GM23338 (cell line): ENCODE measurements around the gene SEC61A1. TPM values are rescaled to one million over a fixed set of nuclear protein-coding genes. Genes with fewer than 3 reads are reported as not detected.

Experiments
- ATAC-seq: fragments of 200-7000 bp; cut with Tn5 transposase; 3 replicates; pipeline ENCODE4 v1.9.1; 2020
- DNase-seq: peaks from one replicate; pipeline ENCODE4 v3.0.0-alpha.2; 2015; ENCODE audit warnings: low spot score
- H2AFZ ChIP-seq: fragments of 200-600 bp; sonication (generic); 2 replicates; pipeline ENCODE4 v1.8.0; 2016; ENCODE audit warnings: antibody characterized with exemption, mild to moderate bottlenecking, moderate library complexity
- H3F3A ChIP-seq: fragments of 200-600 bp; sonication (generic); replicated peaks from 2 replicates; pipeline ENCODE4 v1.8.0; 2017; ENCODE audit warnings: antibody characterized with exemption, mixed run types, low read depth
- H3K27ac ChIP-seq: fragments of 200-600 bp; sonication (generic); 2 replicates; pipeline ENCODE4 v1.6.1; 2016; ENCODE audit warnings: low read depth
- H3K27me3 ChIP-seq: fragments of 200-600 bp; sonication (generic); 2 replicates; pipeline ENCODE4 v1.8.0; 2016; ENCODE audit warnings: mild to moderate bottlenecking, mixed run types, moderate library complexity; ENCODE audit not compliant: insufficient read depth
- H3K36me3 ChIP-seq: fragments of 200-600 bp; sonication (generic); 2 replicates; pipeline ENCODE4 v1.8.0; 2016; ENCODE audit warnings: mild to moderate bottlenecking; ENCODE audit not compliant: insufficient read depth
- H3K4me1 ChIP-seq: fragments of 200-600 bp; sonication (generic); 2 replicates; pipeline ENCODE4 v1.8.0; 2016; ENCODE audit warnings: mild to moderate bottlenecking, moderate library complexity; ENCODE audit not compliant: insufficient read depth
- H3K4me2 ChIP-seq: fragments of 200-600 bp; sonication (generic); 2 replicates; pipeline ENCODE4 v1.7.1; 2017; ENCODE audit warnings: mixed run types
- H3K4me3 ChIP-seq: fragments of 200-600 bp; sonication (generic); 2 replicates; pipeline ENCODE4 v1.6.1; 2016; ENCODE audit warnings: mixed run types
- H3K79me2 ChIP-seq: fragments of 200-600 bp; sonication (generic); replicated peaks from 2 replicates; pipeline ENCODE4 v1.8.0; 2017; ENCODE audit warnings: mild to moderate bottlenecking; ENCODE audit not compliant: insufficient read depth
- H3K9me2 ChIP-seq: fragments of 200-600 bp; sonication (generic); 2 replicates; pipeline ENCODE4 v1.8.0; 2017; ENCODE audit not compliant: insufficient read depth
- H4K20me1 ChIP-seq: fragments of 200-600 bp; sonication (generic); replicated peaks from 2 replicates; pipeline ENCODE4 v1.8.0; 2017; ENCODE audit warnings: mild to moderate bottlenecking; ENCODE audit not compliant: insufficient read depth
- H3K27ac Mint-ChIP-seq: 2 replicates; pipeline ENCODE4 v1.8.0; 2020; ENCODE audit warnings: inconsistent platforms, mild to moderate bottlenecking, moderate library complexity, mixed read lengths
- H3K27me3 Mint-ChIP-seq: 3 replicates; pipeline ENCODE4 v1.8.0; 2022; ENCODE audit warnings: low read depth, mild to moderate bottlenecking, moderate library complexity, mixed read lengths, inconsistent platforms; ENCODE audit not compliant: insufficient read depth, poor library complexity
- H3K36me3 Mint-ChIP-seq: 3 replicates; pipeline ENCODE4 v1.8.0; 2021; ENCODE audit warnings: low read depth, mild to moderate bottlenecking, inconsistent platforms, moderate library complexity, mixed read lengths
- H3K4me1 Mint-ChIP-seq: 3 replicates; pipeline ENCODE4 v1.8.0; 2020; ENCODE audit warnings: mild to moderate bottlenecking, inconsistent platforms, mixed read lengths
- H3K4me3 Mint-ChIP-seq: 3 replicates; pipeline ENCODE4 v1.8.0; 2021; ENCODE audit warnings: moderate library complexity, mild to moderate bottlenecking, inconsistent platforms, mixed read lengths
- H3K9me3 Mint-ChIP-seq: 3 replicates; pipeline ENCODE4 v1.8.0; 2020; ENCODE audit warnings: moderate library complexity, mild to moderate bottlenecking, inconsistent platforms, mixed read lengths
- CREB1 ChIP-seq: fragments of 250-450 bp; sonication (Bioruptor Pico); IDR thresholded peaks from 2 replicates; pipeline ENCODE4 v1.5.0; 2020; ENCODE audit warnings: low read depth, mild to moderate bottlenecking, moderate library complexity
- EZH2 ChIP-seq: fragments of 200-600 bp; sonication (generic); IDR thresholded peaks from one replicate; pipeline ENCODE4 v1.8.0; 2017; ENCODE audit warnings: antibody characterized with exemption, mild to moderate bottlenecking, low read depth; ENCODE audit not compliant: unreplicated experiment
- EZH2phosphoT487 ChIP-seq: fragments of 200-600 bp; sonication (generic); IDR thresholded peaks from one replicate; pipeline ENCODE4 v1.8.1; 2018; ENCODE audit warnings: antibody characterized with exemption; ENCODE audit not compliant: unreplicated experiment
- JUNB ChIP-seq: IDR thresholded peaks from one replicate; pipeline ENCODE4 v1.6.1; 2016; ENCODE audit warnings: antibody characterized with exemption; ENCODE audit not compliant: unreplicated experiment
- NANOG ChIP-seq: IDR thresholded peaks from 2 replicates; pipeline ENCODE4 v1.6.1; 2016; ENCODE audit warnings: antibody characterized with exemption, borderline replicate concordance
- POLR2AphosphoS5 ChIP-seq: IDR thresholded peaks from 2 replicates; pipeline ENCODE4 v1.6.1; 2016; ENCODE audit warnings: antibody characterized with exemption, low read depth
- STAT1 ChIP-seq: IDR thresholded peaks from one replicate; pipeline ENCODE4 v1.6.1; 2016; ENCODE audit warnings: antibody characterized with exemption; ENCODE audit not compliant: unreplicated experiment
- ZNF114 ChIP-seq: fragments of 250-450 bp; sonication (Bioruptor Pico); IDR thresholded peaks from 2 replicates; pipeline ENCODE4 v1.5.0; 2020; ENCODE audit warnings: mild to moderate bottlenecking, moderate library complexity
- ZNF331 ChIP-seq: fragments of 250-450 bp; sonication (Bioruptor Pico); IDR thresholded peaks from 2 replicates; pipeline ENCODE4 v1.5.0; 2020; ENCODE audit warnings: low read depth, mild to moderate bottlenecking, moderate library complexity
- polyA plus RNA-seq: library from polyadenylated mRNA; unstranded; fragments of >200 nt; fragmentation: Nextera tagmentation; extraction: Ambion mirVana; gene quantifications from 2 replicates; pipeline ENCODE4 v1.2.1, GENCODE V29; 2016
- total RNA-seq: library from RNA; depleted of rRNA; stranded (reverse); fragments of >200 nt; shearing (Covaris generic); gene quantifications from 2 replicates; pipeline ENCODE4 v1.2.3, GENCODE V29; 2014
- TF ChIP-seq, protein P1 (sequence below), 2 experiments: fragments of 200-600 bp in 1 of 2; sonication (generic) in 1 of 2; conservative IDR thresholded peaks; 2 replicates each; pipeline versions ENCODE4 v1.5.1 to v1.6.1; 2016 to 2017; ENCODE audit warnings: antibody characterized with exemption in 2 of 2, low read depth in 2 of 2, mild to moderate bottlenecking in 2 of 2, moderate library complexity in 1 of 2
- TF ChIP-seq, protein P2 (sequence below): IDR thresholded peaks from one replicate; pipeline ENCODE4 v1.6.1; 2018; ENCODE audit warnings: antibody characterized with exemption; ENCODE audit not compliant: unreplicated experiment
- TF ChIP-seq, protein P3 (sequence below): fragments of 250-450 bp; sonication (Bioruptor Pico); IDR thresholded peaks from 2 replicates; pipeline ENCODE4 v1.5.0; 2020; ENCODE audit warnings: mild to moderate bottlenecking, moderate library complexity
- TF ChIP-seq, protein P4 (sequence below): IDR thresholded peaks from 2 replicates; pipeline ENCODE4 v1.6.1; 2016; ENCODE audit warnings: antibody characterized with exemption

Gene SEC61A1
- total and polyA plus RNA-seq, 2 experiments from 2014 or later = 44.8 to 184 TPM

DNA sequence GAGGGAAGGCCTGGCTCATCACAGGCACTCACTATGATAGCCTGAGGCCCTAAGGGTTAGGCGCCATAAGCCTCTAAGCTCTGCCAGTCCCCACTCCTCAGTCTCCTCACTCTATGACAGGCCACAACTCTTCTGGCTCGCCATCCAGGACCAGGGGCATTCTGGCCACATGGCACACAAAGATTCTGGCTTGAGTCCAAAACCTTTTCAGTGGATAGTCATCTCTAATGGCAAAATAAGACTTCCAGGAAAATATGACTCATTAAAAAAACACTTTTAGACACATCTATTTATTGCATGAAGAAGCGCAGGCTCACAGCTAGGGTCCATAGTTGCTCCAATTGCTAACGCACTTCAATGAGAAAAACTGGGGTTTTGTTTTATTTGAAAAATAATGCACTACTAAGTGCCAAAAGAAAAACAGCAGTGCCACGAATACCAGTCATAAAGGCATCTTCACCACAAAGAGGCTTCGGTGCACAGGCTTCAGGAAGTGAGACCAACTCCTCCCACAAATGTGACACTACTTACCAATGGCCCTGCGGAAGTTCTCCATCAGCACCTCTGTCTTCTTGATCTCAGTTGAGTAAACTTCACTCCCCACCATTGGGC lies 60.2 kb downstream of the SEC61A1 start:
- peaks cover 85% of the 10 kb centered on the region for H3K36me3 Mint-ChIP-seq
- no peak overlapping the region for H3K4me2 ChIP-seq

More for the DNA sequence above, 60.2 kb downstream of the SEC61A1 start:
- Mint-ChIP-seq H3K4me3 (no peak overlapping the region), H3K4me1 (peaks cover 8% of the 10 kb centered on the region; the same call in 2 of the 3 replicates), H3K27me3 (no peaks in the 10 kb centered on the region), H3K9me3 (no peaks in the 10 kb centered on the region), H3K27ac (no peak overlapping the region)
- no peaks in the 10 kb centered on the region for H3F3A ChIP-seq
- no peaks in the 10 kb centered on the region for H3K9me2 ChIP-seq
- H3K4me3 ChIP-seq = no peak overlapping the region
- no peak overlapping the region for H2AFZ ChIP-seq
- H3K79me2 ChIP-seq = peaks cover 88% of the 10 kb centered on the region
- no peak for DNase-seq
- peaks cover 51% of the 10 kb centered on the region for H4K20me1 ChIP-seq
- peaks cover 71% of the 10 kb centered on the region for H3K36me3 ChIP-seq
- H3K4me1 ChIP-seq = no peaks in the 10 kb centered on the region; the same call in 1 of the 2 replicates
- H3K27ac ChIP-seq = no peak overlapping the region
- no peak for ATAC-seq
- H3K27me3 ChIP-seq = no peaks in the 10 kb centered on the region
- TF ChIP-seq ZNF331 (no peak), POLR2AphosphoS5 (no peak), EZH2phosphoT487 (no peak), JUNB (no peak), NANOG (no peak), EZH2 (no peak), CREB1 (CRISPR knock-in tag) (no peak), ZNF114 (no peak), STAT1 (no peak)
- TF ChIP-seq, protein P1, sequence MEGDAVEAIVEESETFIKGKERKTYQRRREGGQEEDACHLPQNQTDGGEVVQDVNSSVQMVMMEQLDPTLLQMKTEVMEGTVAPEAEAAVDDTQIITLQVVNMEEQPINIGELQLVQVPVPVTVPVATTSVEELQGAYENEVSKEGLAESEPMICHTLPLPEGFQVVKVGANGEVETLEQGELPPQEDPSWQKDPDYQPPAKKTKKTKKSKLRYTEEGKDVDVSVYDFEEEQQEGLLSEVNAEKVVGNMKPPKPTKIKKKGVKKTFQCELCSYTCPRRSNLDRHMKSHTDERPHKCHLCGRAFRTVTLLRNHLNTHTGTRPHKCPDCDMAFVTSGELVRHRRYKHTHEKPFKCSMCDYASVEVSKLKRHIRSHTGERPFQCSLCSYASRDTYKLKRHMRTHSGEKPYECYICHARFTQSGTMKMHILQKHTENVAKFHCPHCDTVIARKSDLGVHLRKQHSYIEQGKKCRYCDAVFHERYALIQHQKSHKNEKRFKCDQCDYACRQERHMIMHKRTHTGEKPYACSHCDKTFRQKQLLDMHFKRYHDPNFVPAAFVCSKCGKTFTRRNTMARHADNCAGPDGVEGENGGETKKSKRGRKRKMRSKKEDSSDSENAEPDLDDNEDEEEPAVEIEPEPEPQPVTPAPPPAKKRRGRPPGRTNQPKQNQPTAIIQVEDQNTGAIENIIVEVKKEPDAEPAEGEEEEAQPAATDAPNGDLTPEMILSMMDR (conservative IDR thresholded peaks at IDR 0.05; ENCODE audit: low read depth in 2 of 2) = no peak
- TF ChIP-seq, protein P2, sequence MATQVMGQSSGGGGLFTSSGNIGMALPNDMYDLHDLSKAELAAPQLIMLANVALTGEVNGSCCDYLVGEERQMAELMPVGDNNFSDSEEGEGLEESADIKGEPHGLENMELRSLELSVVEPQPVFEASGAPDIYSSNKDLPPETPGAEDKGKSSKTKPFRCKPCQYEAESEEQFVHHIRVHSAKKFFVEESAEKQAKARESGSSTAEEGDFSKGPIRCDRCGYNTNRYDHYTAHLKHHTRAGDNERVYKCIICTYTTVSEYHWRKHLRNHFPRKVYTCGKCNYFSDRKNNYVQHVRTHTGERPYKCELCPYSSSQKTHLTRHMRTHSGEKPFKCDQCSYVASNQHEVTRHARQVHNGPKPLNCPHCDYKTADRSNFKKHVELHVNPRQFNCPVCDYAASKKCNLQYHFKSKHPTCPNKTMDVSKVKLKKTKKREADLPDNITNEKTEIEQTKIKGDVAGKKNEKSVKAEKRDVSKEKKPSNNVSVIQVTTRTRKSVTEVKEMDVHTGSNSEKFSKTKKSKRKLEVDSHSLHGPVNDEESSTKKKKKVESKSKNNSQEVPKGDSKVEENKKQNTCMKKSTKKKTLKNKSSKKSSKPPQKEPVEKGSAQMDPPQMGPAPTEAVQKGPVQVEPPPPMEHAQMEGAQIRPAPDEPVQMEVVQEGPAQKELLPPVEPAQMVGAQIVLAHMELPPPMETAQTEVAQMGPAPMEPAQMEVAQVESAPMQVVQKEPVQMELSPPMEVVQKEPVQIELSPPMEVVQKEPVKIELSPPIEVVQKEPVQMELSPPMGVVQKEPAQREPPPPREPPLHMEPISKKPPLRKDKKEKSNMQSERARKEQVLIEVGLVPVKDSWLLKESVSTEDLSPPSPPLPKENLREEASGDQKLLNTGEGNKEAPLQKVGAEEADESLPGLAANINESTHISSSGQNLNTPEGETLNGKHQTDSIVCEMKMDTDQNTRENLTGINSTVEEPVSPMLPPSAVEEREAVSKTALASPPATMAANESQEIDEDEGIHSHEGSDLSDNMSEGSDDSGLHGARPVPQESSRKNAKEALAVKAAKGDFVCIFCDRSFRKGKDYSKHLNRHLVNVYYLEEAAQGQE = no peak
- TF ChIP-seq, protein P3, sequence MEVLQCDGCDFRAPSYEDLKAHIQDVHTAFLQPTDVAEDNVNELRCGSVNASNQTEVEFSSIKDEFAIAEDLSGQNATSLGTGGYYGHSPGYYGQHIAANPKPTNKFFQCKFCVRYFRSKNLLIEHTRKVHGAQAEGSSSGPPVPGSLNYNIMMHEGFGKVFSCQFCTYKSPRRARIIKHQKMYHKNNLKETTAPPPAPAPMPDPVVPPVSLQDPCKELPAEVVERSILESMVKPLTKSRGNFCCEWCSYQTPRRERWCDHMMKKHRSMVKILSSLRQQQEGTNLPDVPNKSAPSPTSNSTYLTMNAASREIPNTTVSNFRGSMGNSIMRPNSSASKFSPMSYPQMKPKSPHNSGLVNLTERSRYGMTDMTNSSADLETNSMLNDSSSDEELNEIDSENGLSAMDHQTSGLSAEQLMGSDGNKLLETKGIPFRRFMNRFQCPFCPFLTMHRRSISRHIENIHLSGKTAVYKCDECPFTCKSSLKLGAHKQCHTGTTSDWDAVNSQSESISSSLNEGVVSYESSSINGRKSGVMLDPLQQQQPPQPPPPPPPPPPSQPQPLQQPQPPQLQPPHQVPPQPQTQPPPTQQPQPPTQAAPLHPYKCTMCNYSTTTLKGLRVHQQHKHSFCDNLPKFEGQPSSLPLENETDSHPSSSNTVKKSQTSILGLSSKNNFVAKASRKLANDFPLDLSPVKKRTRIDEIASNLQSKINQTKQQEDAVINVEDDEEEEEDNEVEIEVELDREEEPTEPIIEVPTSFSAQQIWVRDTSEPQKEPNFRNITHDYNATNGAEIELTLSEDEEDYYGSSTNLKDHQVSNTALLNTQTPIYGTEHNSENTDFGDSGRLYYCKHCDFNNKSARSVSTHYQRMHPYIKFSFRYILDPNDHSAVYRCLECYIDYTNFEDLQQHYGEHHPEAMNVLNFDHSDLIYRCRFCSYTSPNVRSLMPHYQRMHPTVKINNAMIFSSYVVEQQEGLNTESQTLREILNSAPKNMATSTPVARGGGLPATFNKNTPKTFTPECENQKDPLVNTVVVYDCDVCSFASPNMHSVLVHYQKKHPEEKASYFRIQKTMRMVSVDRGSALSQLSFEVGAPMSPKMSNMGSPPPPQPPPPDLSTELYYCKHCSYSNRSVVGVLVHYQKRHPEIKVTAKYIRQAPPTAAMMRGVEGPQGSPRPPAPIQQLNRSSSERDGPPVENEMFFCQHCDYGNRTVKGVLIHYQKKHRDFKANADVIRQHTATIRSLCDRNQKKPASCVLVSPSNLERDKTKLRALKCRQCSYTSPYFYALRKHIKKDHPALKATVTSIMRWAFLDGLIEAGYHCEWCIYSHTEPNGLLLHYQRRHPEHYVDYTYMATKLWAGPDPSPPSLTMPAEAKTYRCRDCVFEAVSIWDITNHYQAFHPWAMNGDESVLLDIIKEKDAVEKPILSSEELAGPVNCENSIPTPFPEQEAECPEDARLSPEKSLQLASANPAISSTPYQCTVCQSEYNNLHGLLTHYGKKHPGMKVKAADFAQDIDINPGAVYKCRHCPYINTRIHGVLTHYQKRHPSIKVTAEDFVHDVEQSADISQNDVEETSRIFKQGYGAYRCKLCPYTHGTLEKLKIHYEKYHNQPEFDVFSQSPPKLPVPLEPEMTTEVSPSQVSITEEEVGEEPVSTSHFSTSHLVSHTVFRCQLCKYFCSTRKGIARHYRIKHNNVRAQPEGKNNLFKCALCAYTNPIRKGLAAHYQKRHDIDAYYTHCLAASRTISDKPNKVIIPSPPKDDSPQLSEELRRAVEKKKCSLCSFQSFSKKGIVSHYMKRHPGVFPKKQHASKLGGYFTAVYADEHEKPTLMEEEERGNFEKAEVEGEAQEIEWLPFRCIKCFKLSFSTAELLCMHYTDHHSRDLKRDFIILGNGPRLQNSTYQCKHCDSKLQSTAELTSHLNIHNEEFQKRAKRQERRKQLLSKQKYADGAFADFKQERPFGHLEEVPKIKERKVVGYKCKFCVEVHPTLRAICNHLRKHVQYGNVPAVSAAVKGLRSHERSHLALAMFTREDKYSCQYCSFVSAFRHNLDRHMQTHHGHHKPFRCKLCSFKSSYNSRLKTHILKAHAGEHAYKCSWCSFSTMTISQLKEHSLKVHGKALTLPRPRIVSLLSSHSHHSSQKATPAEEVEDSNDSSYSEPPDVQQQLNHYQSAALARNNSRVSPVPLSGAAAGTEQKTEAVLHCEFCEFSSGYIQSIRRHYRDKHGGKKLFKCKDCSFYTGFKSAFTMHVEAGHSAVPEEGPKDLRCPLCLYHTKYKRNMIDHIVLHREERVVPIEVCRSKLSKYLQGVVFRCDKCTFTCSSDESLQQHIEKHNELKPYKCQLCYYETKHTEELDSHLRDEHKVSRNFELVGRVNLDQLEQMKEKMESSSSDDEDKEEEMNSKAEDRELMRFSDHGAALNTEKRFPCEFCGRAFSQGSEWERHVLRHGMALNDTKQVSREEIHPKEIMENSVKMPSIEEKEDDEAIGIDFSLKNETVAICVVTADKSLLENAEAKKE (CRISPR knock-in tag) = no peak
- TF ChIP-seq, protein P4, sequence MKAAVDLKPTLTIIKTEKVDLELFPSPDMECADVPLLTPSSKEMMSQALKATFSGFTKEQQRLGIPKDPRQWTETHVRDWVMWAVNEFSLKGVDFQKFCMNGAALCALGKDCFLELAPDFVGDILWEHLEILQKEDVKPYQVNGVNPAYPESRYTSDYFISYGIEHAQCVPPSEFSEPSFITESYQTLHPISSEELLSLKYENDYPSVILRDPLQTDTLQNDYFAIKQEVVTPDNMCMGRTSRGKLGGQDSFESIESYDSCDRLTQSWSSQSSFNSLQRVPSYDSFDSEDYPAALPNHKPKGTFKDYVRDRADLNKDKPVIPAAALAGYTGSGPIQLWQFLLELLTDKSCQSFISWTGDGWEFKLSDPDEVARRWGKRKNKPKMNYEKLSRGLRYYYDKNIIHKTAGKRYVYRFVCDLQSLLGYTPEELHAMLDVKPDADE = no peak
